H1 (cell line): Measurements from ENCODE around the gene LEUTX. TPM values are rescaled to one million over a fixed set of nuclear protein-coding genes. Genes with fewer than 3 reads are reported as not detected.

Experiments used
- CTCF ChIA-PET: fragments of 300-600 bp; sonication (Branson Sonifier 250); formaldehyde crosslinking; loops from one replicate; lab custom pipeline; 2021; ENCODE audit not compliant: partially characterized antibody; lab: Charles Lee
- POLR2A ChIA-PET: fragments of 300-600 bp; sonication (Branson Sonifier 250); formaldehyde crosslinking; loops from one replicate; lab custom pipeline; 2021; ENCODE audit warnings: inconsistent platforms; ENCODE audit not compliant: partially characterized antibody; lab: Charles Lee
- DNase-seq, 2 experiments: peaks; one replicate each; pipeline versions ENCODE4 v3.0.0 to v3.0.0-alpha.2; 2010 to 2022; ENCODE audit warnings: low spot score in 2 of 2, low read depth in 1 of 2, mixed read lengths in 1 of 2
- FAIRE-seq: peaks from 2 replicates; lab custom pipeline; 2011; peaks lifted over from hg19 to GRCh38; lab: Jason Lieb, UNC
- H2AFZ ChIP-seq: 2 replicates; pipeline ENCODE4 v1.8.1; 2012; ENCODE audit warnings: low read length, inconsistent platforms
- H2AK5ac ChIP-seq: 2 replicates; pipeline ENCODE4 v1.6.1; 2013; ENCODE audit warnings: low read depth, low read length
- H2BK120ac ChIP-seq: replicated peaks from 2 replicates; pipeline ENCODE3; 2013; ENCODE audit warnings: low read depth, low read length, inconsistent platforms
- H2BK12ac ChIP-seq: 2 replicates; pipeline ENCODE4 v1.6.1; 2013; ENCODE audit warnings: low read depth, low read length
- H2BK15ac ChIP-seq: 2 replicates; pipeline ENCODE4 v1.6.1; 2013; ENCODE audit warnings: low read length
- H2BK20ac ChIP-seq: 2 replicates; pipeline ENCODE4 v1.6.1; 2013; ENCODE audit warnings: low read length
- H2BK5ac ChIP-seq: 2 replicates; pipeline ENCODE4 v1.6.1; 2013; ENCODE audit warnings: low read depth, low read length
- H3K14ac ChIP-seq: 2 replicates; pipeline ENCODE4 v1.6.1; 2013; ENCODE audit warnings: inconsistent platforms; ENCODE audit not compliant: insufficient read length
- H3K18ac ChIP-seq: 2 replicates; pipeline ENCODE4 v1.6.1; 2013; ENCODE audit warnings: low read length; ENCODE audit errors: extremely low read depth
- H3K23ac ChIP-seq: 2 replicates; pipeline ENCODE4 v1.6.1; 2013; ENCODE audit warnings: inconsistent platforms; ENCODE audit not compliant: insufficient read length
- H3K23me2 ChIP-seq: 2 replicates; pipeline ENCODE4 v1.6.1; 2013; ENCODE audit warnings: low read depth, low read length
- H3K27ac ChIP-seq: 2 replicates; pipeline ENCODE4 v1.6.1; 2011; ENCODE audit warnings: low read depth, low read length, inconsistent platforms
- H3K27me3 ChIP-seq, 4 experiments: replicated peaks in 1 of 4; 1 replicate in 1 of 4; 2 replicates in 3 of 4; pipeline versions ENCODE4 v1.6.1 to v1.8.1; 2011 to 2013; ENCODE audit warnings: low read length in 3 of 4, mild to moderate bottlenecking in 3 of 4, inconsistent platforms in 2 of 4, mixed read lengths in 2 of 4, moderate library complexity in 1 of 4; ENCODE audit not compliant: control insufficient read depth in 3 of 4, insufficient read depth in 3 of 4; ENCODE audit errors: extremely low read depth in 1 of 4
- H3K36me3 ChIP-seq, 4 experiments: 2 replicates each; pipeline versions ENCODE4 v1.6.1 to v1.8.1; 2011 to 2013; ENCODE audit warnings: mild to moderate bottlenecking in 4 of 4, low read length in 3 of 4, moderate library complexity in 2 of 4, control low read depth in 1 of 4, inconsistent platforms in 1 of 4; ENCODE audit not compliant: insufficient read depth in 4 of 4, control insufficient read depth in 2 of 4
- H3K4ac ChIP-seq: replicated peaks from 2 replicates; pipeline ENCODE3; 2013; ENCODE audit warnings: low read length, low read depth, mixed read lengths, inconsistent platforms; ENCODE audit not compliant: insufficient read length
- H3K4me1 ChIP-seq, 4 experiments: replicated peaks in 1 of 4; 1 replicate in 1 of 4; 2 replicates in 3 of 4; pipeline versions ENCODE4 v1.6.1 to v1.8.1; 2011 to 2013; ENCODE audit warnings: low read length in 3 of 4, inconsistent platforms in 2 of 4, mixed read lengths in 1 of 4; ENCODE audit not compliant: insufficient read depth in 4 of 4, control insufficient read depth in 3 of 4
- H3K4me2 ChIP-seq, 2 experiments: 2 replicates each; pipeline versions ENCODE4 v1.6.1 to v1.8.1; 2011 to 2013; ENCODE audit warnings: low read depth in 2 of 2, low read length in 2 of 2, control low read depth in 1 of 2, inconsistent platforms in 1 of 2, mild to moderate bottlenecking in 1 of 2; ENCODE audit not compliant: insufficient read depth in 1 of 2
- H3K4me3 ChIP-seq, 4 experiments: fragments of 200-600, 300-600 bp in 1 of 4; sonication (generic), shearing (Covaris generic), sonication (Bioruptor Twin) in 1 of 4; 2 replicates each; pipeline versions ENCODE4 v1.5.1 to v1.8.1; 2011 to 2016; ENCODE audit warnings: low read length in 4 of 4, low read depth in 3 of 4, control low read depth in 2 of 4, inconsistent platforms in 2 of 4, mild to moderate bottlenecking in 2 of 4, mixed read lengths in 1 of 4, moderate library complexity in 1 of 4; ENCODE audit not compliant: insufficient read depth in 2 of 4; ENCODE audit errors: extremely low read depth in 1 of 4
- H3K56ac ChIP-seq: replicated peaks from 2 replicates; pipeline ENCODE3; 2013; ENCODE audit warnings: low read depth, mild to moderate bottlenecking, mixed read lengths, low read length, inconsistent platforms; ENCODE audit not compliant: insufficient read length
- H3K79me1 ChIP-seq: 2 replicates; pipeline ENCODE4 v1.6.1; 2013; ENCODE audit warnings: low read depth, low read length, control low read depth
- H3K79me2 ChIP-seq, 2 experiments: 2 replicates each; pipeline versions ENCODE4 v1.6.1 to v1.8.1; 2012 to 2013; ENCODE audit warnings: low read length in 2 of 2, mild to moderate bottlenecking in 2 of 2, inconsistent platforms in 1 of 2; ENCODE audit not compliant: insufficient read depth in 2 of 2, control insufficient read depth in 1 of 2
- H3K9ac ChIP-seq, 4 experiments: replicated peaks in 1 of 4; 1 replicate in 1 of 4; 2 replicates in 3 of 4; pipeline versions ENCODE4 v1.6.1 to v1.8.1; 2011 to 2013; ENCODE audit warnings: low read depth in 3 of 4, low read length in 3 of 4, control low read depth in 2 of 4, mild to moderate bottlenecking in 2 of 4, moderate library complexity in 2 of 4, inconsistent platforms in 1 of 4; ENCODE audit errors: extremely low read depth in 1 of 4
- H3K9me3 ChIP-seq, 2 experiments: 2 replicates each; pipeline versions ENCODE4 v1.6.1 to v1.8.1; 2012 to 2013; ENCODE audit warnings: mild to moderate bottlenecking in 2 of 2, moderate library complexity in 2 of 2, control low read depth in 1 of 2, inconsistent platforms in 1 of 2, low read depth in 1 of 2, low read length in 1 of 2, mixed read lengths in 1 of 2; ENCODE audit not compliant: insufficient read depth in 2 of 2
- H4K20me1 ChIP-seq, 2 experiments: replicated peaks in 1 of 2; 2 replicates each; pipeline versions ENCODE3 to v1.8.1; 2011 to 2013; ENCODE audit warnings: inconsistent platforms in 2 of 2, low read length in 2 of 2, mild to moderate bottlenecking in 1 of 2; ENCODE audit not compliant: insufficient read depth in 2 of 2, control insufficient read depth in 1 of 2
- H4K5ac ChIP-seq: 2 replicates; pipeline ENCODE4 v1.6.1; 2013; ENCODE audit warnings: low read length, low read depth, mixed read lengths, inconsistent platforms; ENCODE audit not compliant: insufficient read length
- H4K8ac ChIP-seq: 2 replicates; pipeline ENCODE4 v1.8.0; 2013; ENCODE audit warnings: mild to moderate bottlenecking, moderate library complexity, low read length, inconsistent platforms; ENCODE audit not compliant: insufficient read depth; ENCODE audit errors: extremely low read depth
- H4K91ac ChIP-seq: replicated peaks from 2 replicates; pipeline ENCODE3; 2013; ENCODE audit warnings: low read length, mixed read lengths, inconsistent platforms; ENCODE audit not compliant: insufficient read length
- CTCF ChIP-seq, 3 experiments: IDR thresholded peaks; 1 replicate in 2 of 3; 2 replicates in 1 of 3; pipeline versions ENCODE4 v1.5.1 to v1.6.1; 2011; ENCODE audit warnings: low read length in 3 of 3, mild to moderate bottlenecking in 3 of 3, inconsistent platforms in 2 of 3, low read depth in 1 of 3, moderate library complexity in 1 of 3; ENCODE audit not compliant: insufficient read depth in 1 of 3; ENCODE audit errors: control extremely low read depth in 1 of 3
- NANOG ChIP-seq: IDR thresholded peaks from 2 replicates; pipeline ENCODE4 v1.6.1; 2011; ENCODE audit warnings: low read length, low read depth, mild to moderate bottlenecking, inconsistent platforms; ENCODE audit not compliant: insufficient read depth, poor library complexity, severe bottlenecking
- whole genome bisulfite sequencing, 2 experiments: shearing (Covaris generic) in 1 of 2; methylation state at CpG; one replicate each; pipeline versions ENCODE4 v1.1.6 to v1.1.7; 2013 to 2015; ENCODE audit warnings: low lambda C conversion rate in 2 of 2, mixed read lengths in 2 of 2, inconsistent platforms in 1 of 2, low coverage in 1 of 2, missing lambda C conversion rate in 1 of 2; ENCODE audit not compliant: insufficient replicate concordance in 2 of 2, insufficient coverage in 1 of 2, insufficient read length in 1 of 2; ENCODE audit errors: extremely low coverage in 1 of 2, missing lambda C conversion rate in 1 of 2; 5-methylcytosine and 5-hydroxymethylcytosine counted together
- polyA plus RNA-seq, 7 experiments: library from polyadenylated mRNA; depleted of rRNA in 3 of 7; stranded (reverse) in 5 of 7; unstranded in 2 of 7; fragments of >200 nt in 5 of 7; fragments of 200-250 nt in 2 of 7; gene quantifications; 1 replicate in 5 of 7; 2 replicates in 1 of 7; 4 replicates in 1 of 7; pipeline versions ENCODE4 v1.2.1 to v1.2.3, GENCODE V29; 2011 to 2013; ENCODE audit warnings: missing spikeins in 2 of 7, mixed read lengths in 2 of 7
- total RNA-seq: library from RNA; stranded (reverse); fragmentation: NEBNext Ultra II Directional; extraction: Animal tissue kit (Norgen Biotek cat#: 25700); gene quantifications from 2 replicates; pipeline ENCODE4 v1.2.1, GENCODE V29; 2021

The LEUTX gene
- total and polyA plus RNA-seq, 2 of the 8 experiments (the other 6 are each of a cell fraction or from before 2014, with no cell fraction given), result not detected

- Histone ChIP-seq H3K36me3 (no peaks in the 10 kb centered on the region), H4K5ac (no peak overlapping the region), H3K4me2 (no peak overlapping the region), H3K27me3 (no peaks in the 10 kb centered on the region), H2AFZ (no peak overlapping the region), H3K14ac (no peak overlapping the region), H3K79me1 (no peaks in the 10 kb centered on the region), H2BK5ac (no peak overlapping the region), H2BK20ac (no peak overlapping the region), H3K23ac (no peak overlapping the region), H4K91ac (no peak overlapping the region), H3K9ac (no peak overlapping the region), H3K79me2 (no peaks in the 10 kb centered on the region), H2BK120ac (no peak overlapping the region), H2BK12ac (no peak overlapping the region), H3K27ac (no peak overlapping the region), H3K4ac (no peak overlapping the region), H2BK15ac (no peak overlapping the region), H3K18ac (no peak overlapping the region), H3K56ac (no peak overlapping the region), H3K4me3 (no peak overlapping the region), H2AK5ac (no peak overlapping the region), H4K20me1 (no peaks in the 10 kb centered on the region), H3K9me3 (no peaks in the 10 kb centered on the region), H3K4me1 (no peaks in the 10 kb centered on the region), H3K23me2 (no peaks in the 10 kb centered on the region), H4K8ac (no peak overlapping the region)
- FAIRE-seq (peak; percentile 70), DNase-seq (no peak)
- 88% methylated on average over 4 of the region's 4 CpGs; no CpG with 5 or more reads in 1 of the 2 experiments for WGBS, 2 experiments
- ChIA-PET CTCF (interaction anchor here (0.7 to 2.0 kb wide), 9 partner anchors 11 to 184 kb away, joined by 3 to 5 read pairs (median 3); no protein-coding TSS in a partner anchor), POLR2A (no interaction called here)
- TF ChIP-seq CTCF (IDR thresholded peaks at IDR 0.05; ENCODE audit: control extremely low read depth in 1 of 3, insufficient read depth in 1 of 3, low read depth in 1 of 3, low read length in 3 of 3) (peak; percentile 12 to 57 (median 23); a peak in 3 of 4 replicates), NANOG (no peak)
These were observed 31.7 kb upstream of the LEUTX start for GRCh38 chr19:39746836-39747529.
